HG03378 (cell line): ENCODE data around the gene ERCC6.

ENCODE experiments used
- ATAC-seq: cut with Tn5 transposase; IDR thresholded peaks from one replicate; pipeline ENCODE4 v1.9.1; 2021; ENCODE audit warnings: mild to moderate bottlenecking, moderate library complexity; ENCODE audit not compliant: unreplicated experiment

Gene ERCC6

GRCh38 chr10:49512121-49512809 is 26.7 kb downstream of the ERCC6 start:
- peak; percentile 50 for ATAC-seq

- ATAC-seq, result no peak
Observed at GRCh38 chr10:49509771-49510303, 29.1 kb downstream of the ERCC6 start.

GRCh38 chr10:49508654-49509053 is 30.3 kb downstream of the ERCC6 start:
- no peak for ATAC-seq

GRCh38 chr10:49508249-49508648 is 30.7 kb downstream of the ERCC6 start:
- no peak for ATAC-seq

GRCh38 chr10:49505589-49505988 is 33.3 kb downstream of the ERCC6 start:
- no peak for ATAC-seq

- no peak for ATAC-seq
Observed at GRCh38 chr10:49505076-49505475, 33.8 kb downstream of the ERCC6 start.

GRCh38 chr10:49504528-49504927 is 34.4 kb downstream of the ERCC6 start:
- no peak for ATAC-seq

- no peak for ATAC-seq
Observed at GRCh38 chr10:49502358-49502757, 36.6 kb downstream of the ERCC6 start.

GRCh38 chr10:49500412-49500811 is 38.5 kb downstream of the ERCC6 start:
- ATAC-seq, result no peak

GRCh38 chr10:49499305-49499851 is 39.5 kb downstream of the ERCC6 start:
- ATAC-seq, result no peak

- no peak for ATAC-seq
Observed at GRCh38 chr10:49498425-49498824, 40.5 kb downstream of the ERCC6 start.

GRCh38 chr10:49497358-49497757 is 41.6 kb downstream of the ERCC6 start:
- no peak for ATAC-seq

- ATAC-seq, result no peak
Observed at GRCh38 chr10:49488056-49488717, 50.7 kb downstream of the ERCC6 start.

GRCh38 chr10:49486738-49487137 is 52.2 kb downstream of the ERCC6 start:
- ATAC-seq, result no peak

- no peak for ATAC-seq
Observed at GRCh38 chr10:49486009-49486408, 52.9 kb downstream of the ERCC6 start.

- ATAC-seq, result no peak
Observed at GRCh38 chr10:49484486-49485235, 54.3 kb downstream of the ERCC6 start.

GRCh38 chr10:49478819-49479218 is 60.1 kb downstream of the ERCC6 start:
- no peak for ATAC-seq

- no peak for ATAC-seq
Observed at GRCh38 chr10:49474901-49475300, 64.0 kb downstream of the ERCC6 start.

- no peak for ATAC-seq
Observed at GRCh38 chr10:49471532-49471931, 67.4 kb downstream of the ERCC6 start.

GRCh38 chr10:49465736-49466135 is 73.2 kb downstream of the ERCC6 start:
- ATAC-seq, result no peak
